Stimulated activated CD8-positive, alpha-beta memory T cell treated with anti-CD3 and anti-CD28 coated beads, Interleukin-7, amount 100 ng/mL, for 48 hours (primary cell): ENCODE measurements around the gene TTLL13.
A peak's percentile ranks its signal among the peaks of the same experiment; 100 is the strongest.
"Not testable (repeated sequence)": the region's sequence is repeated elsewhere in the genome, so short reads cannot be mapped to it uniquely, and the experiment has no call there.

ENCODE experiments used
- DNase-seq, 2 donors: peaks; one replicate each; pipeline ENCODE4 v3.0.0-alpha.2; 2020; ENCODE audit warnings: low read depth in 1 of 2; ENCODE audit errors: extremely low read depth in 1 of 2

TTLL13 gene

GRCh38 chr15:90234096-90234988 is 15.0 kb upstream of the TTLL13 start, which contains the start of gene GDPGP1:
Gene GDPGP1, plus strand, starts transcription at chr15:90234209. Its CDS starts 6,700 bp downstream, at chr15:90240909.
- no peak for DNase-seq

GRCh38 chr15:90239371-90239770 is 10.0 kb upstream of the TTLL13 start:
- no peak for DNase-seq

GRCh38 chr15:90240856-90241255 is 8.5 kb upstream of the TTLL13 start:
- DNase-seq: no peak

DNA sequence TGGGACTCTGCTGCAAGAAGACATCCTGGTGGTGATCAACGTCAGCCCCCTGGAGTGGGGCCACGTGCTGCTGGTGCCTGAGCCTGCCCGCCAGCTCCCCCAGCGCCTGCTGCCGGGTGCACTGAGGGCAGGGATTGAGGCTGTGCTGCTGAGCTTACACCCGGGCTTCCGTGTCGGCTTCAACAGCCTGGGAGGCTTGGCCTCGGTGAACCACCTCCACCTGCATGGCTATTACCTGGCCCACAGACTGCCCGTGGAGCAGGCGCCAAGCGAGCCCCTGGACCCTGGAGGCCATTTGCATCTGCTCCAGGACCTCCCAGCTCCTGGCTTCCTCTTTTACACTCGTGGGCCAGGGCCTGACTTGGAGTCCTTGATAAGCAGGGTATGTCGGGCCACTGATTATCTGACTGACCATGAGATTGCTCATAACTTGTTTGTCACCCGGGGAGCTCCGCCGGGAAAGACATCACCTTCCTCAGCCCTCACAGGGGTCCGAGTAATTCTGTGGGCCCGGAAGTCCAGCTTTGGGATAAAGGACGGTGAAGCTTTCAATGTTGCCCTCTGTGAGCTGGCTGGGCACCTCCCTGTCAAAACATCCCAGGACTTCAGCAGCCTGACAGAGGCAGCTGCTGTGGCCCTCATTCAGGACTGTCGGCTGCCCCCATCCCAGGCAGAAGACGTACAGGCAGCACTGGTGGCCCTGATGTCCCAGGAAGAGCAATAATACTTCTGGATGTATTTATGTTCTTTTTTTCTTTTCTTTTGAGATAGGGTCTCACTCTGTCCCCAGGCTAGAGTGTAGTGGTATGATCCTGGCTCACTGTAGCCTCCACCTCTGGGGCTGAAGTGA is 7.8 kb upstream of the TTLL13 start:
- DNase-seq: no peak

DNA sequence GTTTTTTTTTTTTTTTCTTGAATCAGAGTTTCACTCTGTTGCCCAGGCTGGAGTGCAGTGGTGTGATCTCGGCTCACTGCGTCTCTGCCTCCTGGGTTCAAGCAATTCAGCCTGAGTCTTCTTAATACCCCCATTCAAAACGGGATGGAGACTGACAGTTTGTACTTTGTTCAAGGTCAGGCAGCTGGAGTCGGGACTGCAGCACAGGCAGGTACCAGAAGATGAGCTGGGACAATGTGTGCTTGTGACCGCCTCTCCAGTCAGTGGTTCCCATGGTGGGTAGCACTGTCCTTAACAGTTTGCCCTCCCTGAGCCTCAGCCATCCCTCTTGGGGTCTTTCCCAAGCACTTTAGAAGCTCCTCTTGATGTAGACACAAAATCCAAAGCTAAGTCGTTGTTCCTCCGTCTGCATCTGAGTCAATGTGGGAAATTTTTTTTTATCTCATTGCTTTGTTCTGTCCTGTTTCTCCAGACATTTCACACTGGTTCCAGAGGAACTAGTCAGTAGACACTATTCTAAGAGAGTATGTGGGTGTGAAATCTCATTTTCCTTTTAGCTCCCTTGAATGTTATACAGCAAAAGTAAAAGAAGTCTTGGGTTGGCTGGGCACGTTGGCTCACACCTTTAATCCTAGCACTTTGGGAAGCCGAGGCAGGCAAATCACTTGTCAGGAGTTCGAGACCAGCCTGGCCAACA is 5.3 kb upstream of the TTLL13 start:
- DNase-seq: no peak

GRCh38 chr15:90248789-90249202 is 560 bp upstream of the TTLL13 start:
- DNase-seq: no peak

- DNase-seq: no peak
Observed at GRCh38 chr15:90257776-90258175, 8.4 kb downstream of the TTLL13 start.

GRCh38 chr15:90259524-90259923 is 10.2 kb downstream of the TTLL13 start:
- DNase-seq: no peak

GRCh38 chr15:90260731-90261130 is 11.4 kb downstream of the TTLL13 start:
- not testable (repeated sequence) for DNase-seq

GRCh38 chr15:90261811-90262210 is 12.5 kb downstream of the TTLL13 start:
- DNase-seq: no peak

DNA sequence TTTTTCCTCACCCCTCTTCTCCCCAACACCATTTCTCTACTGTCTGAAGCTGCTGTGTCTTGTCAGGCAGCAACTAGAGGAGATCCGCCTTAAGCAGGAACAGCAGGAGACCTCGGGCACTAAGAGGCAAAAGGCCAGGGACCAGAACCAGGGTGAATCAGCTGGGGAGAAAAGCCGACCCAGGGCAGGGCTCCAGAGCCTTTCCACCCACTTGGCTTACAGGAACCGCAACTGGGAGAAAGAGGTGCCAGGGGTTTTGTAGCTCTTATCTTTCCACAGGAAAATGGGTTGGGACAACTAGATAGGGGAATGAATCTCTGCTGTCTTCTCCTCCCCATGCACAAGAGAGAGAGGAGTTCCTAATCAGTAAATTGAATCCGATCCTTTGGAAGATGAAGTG is 13.1 kb downstream of the TTLL13 start:
- no peak for DNase-seq

GRCh38 chr15:90264671-90265070 is 15.3 kb downstream of the TTLL13 start:
- DNase-seq: peak in 1 of 2 donors; percentile 29

DNA sequence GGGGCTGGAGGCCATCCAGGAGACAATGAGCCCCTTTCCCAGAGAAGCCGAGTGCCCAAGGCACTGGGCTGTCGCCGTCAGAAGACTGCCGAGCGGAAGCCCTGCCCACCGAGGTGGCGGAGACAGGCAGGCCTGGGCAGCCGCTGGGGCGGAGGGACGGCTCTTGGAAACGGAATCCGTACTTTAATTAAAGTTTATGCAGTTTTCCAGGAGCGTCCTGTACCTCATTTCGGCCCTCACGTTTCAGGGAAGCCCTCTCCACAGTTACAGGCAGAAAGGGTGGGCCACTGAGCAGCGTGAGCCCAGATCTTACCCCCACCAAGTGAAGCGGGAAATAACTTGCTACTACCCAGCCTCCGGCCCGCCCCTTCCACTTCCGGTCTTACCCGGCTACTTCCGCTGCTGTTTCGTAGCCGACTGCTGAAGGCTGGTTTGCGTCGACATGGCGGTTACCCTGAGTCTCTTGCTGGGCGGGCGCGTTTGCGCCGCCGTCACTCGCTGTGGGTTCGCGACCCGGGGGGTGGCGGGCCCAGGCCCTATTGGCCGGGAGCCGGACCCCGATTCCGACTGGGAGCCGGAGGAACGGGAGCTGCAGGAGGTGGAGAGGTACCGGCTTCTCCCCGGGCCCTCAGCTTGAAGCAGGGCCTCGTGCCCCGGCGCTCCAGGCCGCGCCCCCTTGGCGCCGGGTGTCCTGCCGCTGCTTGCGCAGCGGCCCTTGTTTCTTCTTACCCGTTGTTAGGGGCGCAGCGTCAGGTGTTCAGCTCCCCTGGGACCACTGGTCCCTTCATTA is 16.1 kb downstream of the TTLL13 start, which contains the start of gene NGRN:
Gene NGRN, plus strand, starts transcription at position 402 of the 790 bp plus-strand sequence. Its CDS starts 41 bp downstream, at position 443.
- DNase-seq: peak; percentile 85 to 89

- DNase-seq: peak in 1 of 2 donors; percentile 39
Observed at GRCh38 chr15:90266061-90266431, 16.7 kb downstream of the TTLL13 start.

DNA sequence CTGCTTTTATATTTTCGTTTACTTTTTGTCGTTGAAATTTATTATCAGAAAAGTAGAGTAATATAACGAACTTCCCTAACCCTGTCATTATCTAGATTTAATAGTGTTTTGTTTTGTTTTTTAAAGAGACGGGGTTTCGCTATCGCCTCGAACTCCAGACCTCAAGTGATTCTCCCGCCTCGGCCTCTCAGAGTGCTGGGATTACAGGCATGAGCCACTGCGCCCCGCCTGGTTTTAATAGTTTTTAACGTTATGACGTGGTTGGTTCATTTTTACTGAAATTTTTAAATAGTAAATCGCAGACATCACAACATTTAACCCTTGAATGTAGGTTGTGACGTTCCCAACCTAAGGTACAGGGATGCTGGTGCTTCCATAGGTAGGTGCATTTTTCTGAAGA is 17.1 kb downstream of the TTLL13 start:
- no peak for DNase-seq

GRCh38 chr15:90268415-90268814 is 19.1 kb downstream of the TTLL13 start:
- DNase-seq: no peak

DNA sequence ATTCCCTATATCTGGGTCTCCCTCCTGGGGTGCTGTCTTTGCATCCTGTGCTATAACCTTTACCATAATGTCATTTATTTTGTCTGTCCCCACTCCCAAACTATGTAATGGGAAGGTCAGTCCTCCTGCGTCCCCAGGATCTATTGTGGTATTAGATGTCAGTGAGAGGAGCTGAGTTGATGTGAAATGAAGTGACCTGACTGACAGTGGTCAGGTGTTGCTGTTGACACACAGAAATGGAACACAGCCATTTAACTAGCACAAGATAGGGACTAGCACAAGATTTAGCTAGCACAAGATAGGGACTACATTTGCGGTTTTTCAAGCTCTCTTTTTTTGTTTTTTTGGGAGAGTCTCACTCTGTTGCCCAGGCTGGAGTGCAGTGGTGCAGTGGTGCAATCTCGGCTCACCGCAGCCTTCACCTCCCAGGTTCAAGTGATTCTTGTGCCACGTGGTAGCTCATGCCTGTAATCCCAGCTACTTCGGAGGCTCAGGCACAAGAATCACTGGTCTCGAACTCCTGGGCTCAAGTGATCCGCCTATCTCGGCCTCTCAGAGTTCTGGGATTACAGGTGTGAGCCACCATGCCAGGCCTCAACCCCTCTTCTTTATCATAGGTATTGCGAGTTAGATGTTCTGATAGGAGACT is 21.3 kb downstream of the TTLL13 start:
- DNase-seq: no peak

DNA sequence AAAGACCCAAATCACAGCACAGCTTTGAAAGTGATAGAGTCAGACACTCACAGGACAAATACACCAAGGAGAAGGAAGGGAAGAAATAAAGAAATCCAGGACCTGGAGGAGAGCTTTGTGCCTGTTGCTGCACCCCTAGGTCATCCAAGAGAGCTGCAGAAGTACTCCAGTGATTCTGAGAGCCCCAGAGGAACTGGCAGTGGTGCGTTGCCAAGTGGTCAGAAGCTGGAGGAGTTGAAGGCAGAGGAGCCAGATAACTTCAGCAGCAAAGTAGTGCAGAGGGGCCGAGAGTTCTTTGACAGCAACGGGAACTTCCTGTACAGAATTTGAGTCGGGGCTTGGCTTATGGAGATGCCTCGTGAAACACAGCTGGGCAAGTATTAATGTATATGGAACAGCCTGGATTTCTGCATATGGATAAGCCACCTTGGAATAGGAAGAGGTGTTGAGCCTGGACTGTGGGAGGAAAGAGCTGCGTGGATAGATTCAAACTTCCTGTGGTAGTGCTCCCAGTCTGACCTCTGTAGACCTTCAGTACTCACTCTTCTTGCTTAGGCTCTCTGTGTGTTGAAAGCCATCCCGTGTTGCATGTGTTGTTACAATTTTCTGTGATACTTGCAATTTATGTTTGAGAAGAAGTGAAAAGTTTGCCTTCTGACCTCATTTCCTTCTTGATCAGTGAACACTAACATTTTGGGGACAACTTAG is 22.3 kb downstream of the TTLL13 start:
- no peak for DNase-seq

- not testable (repeated sequence) for DNase-seq
Observed at GRCh38 chr15:90278467-90278866, 29.1 kb downstream of the TTLL13 start.
